Aorta (tissue), 5 donors: ENCODE measurements around the gene SYT12. TPM values are rescaled to one million over a fixed set of nuclear protein-coding genes. Genes with fewer than 3 reads are reported as not detected.
A peak's percentile ranks its signal among the peaks of the same experiment; 100 is the strongest.

Experiments
- ATAC-seq: fragments of 200-7000 bp; cut with Tn5 transposase; one replicate; pipeline ENCODE4 v1.9.1; 2022; ENCODE audit warnings: moderate library complexity; ENCODE audit not compliant: low FRiP score
- DNase-seq, 2 donors: peaks; one replicate each; pipeline ENCODE4 v3.0.0-alpha.2; 2020
- H3K27ac ChIP-seq, 2 donors: one replicate each; pipeline ENCODE4 v1.5.1; 2013; ENCODE audit warnings: low read length in 2 of 2, mild to moderate bottlenecking in 2 of 2, moderate library complexity in 2 of 2, control low read depth in 1 of 2, inconsistent platforms in 1 of 2, low read depth in 1 of 2
- H3K27me3 ChIP-seq, 2 donors: one replicate each; pipeline ENCODE4 v1.6.1; 2013; ENCODE audit warnings: control low read depth in 1 of 2, low read length in 1 of 2, mild to moderate bottlenecking in 1 of 2, moderate library complexity in 1 of 2; ENCODE audit not compliant: insufficient read depth in 2 of 2, control insufficient read depth in 1 of 2
- H3K36me3 ChIP-seq, 2 donors: one replicate each; pipeline ENCODE4 v1.6.1; 2013; ENCODE audit warnings: control low read depth in 1 of 2, low read length in 1 of 2, mild to moderate bottlenecking in 1 of 2; ENCODE audit not compliant: insufficient read depth in 2 of 2, control insufficient read depth in 1 of 2
- H3K4me1 ChIP-seq, 2 donors: one replicate each; pipeline ENCODE4 v1.6.1; 2013; ENCODE audit warnings: low read length in 2 of 2, control low read depth in 1 of 2, mild to moderate bottlenecking in 1 of 2, moderate library complexity in 1 of 2; ENCODE audit not compliant: insufficient read depth in 2 of 2, control insufficient read depth in 1 of 2
- H3K4me3 ChIP-seq, 2 donors: one replicate each; pipeline ENCODE4 v1.5.1; 2013; ENCODE audit warnings: low read length in 2 of 2, control low read depth in 1 of 2, mild to moderate bottlenecking in 1 of 2
- H3K9me3 ChIP-seq: one replicate; pipeline ENCODE4 v1.6.1; 2013; ENCODE audit warnings: mild to moderate bottlenecking, low read length; ENCODE audit not compliant: control insufficient read depth
- WGBS, 2 donors: extraction: QIAGEN DNeasy Blood & Tissue Kit; methylation state at CpG; one replicate each; pipeline ENCODE4 v1.1.7; 2013; 5-methylcytosine and 5-hydroxymethylcytosine counted together
- intact Hi-C, 2 donors: fragments of 100-400 bp; cut with DNase I; formaldehyde crosslinking; loops; one replicate each; pipeline versions ENCODE4 v1.14.2 to v1.15.0; 2022
- polyA plus RNA-seq, 2 donors: library from polyadenylated mRNA; stranded (reverse); fragments of 200-250 nt; gene quantifications; one replicate each; pipeline ENCODE4 v1.2.3, GENCODE V29; 2013
- total RNA-seq, 2 donors: library from RNA; stranded (reverse); fragmentation: NEBNext Ultra II Directional; extraction: Animal tissue kit (Norgen Biotek cat#: 25700); gene quantifications; one replicate each; pipeline ENCODE4 v1.2.1, GENCODE V29; 2021
- donor health status: healthy with polysubstance abuse.
- donor health status: Bipolar disorder and iron deficiency.
- donor health status: DM: no; HTN: no; CAD: no.
- donor health status: DM: no; HTN: no; CAD: no.
- donor health status: DM: yes; HTN: yes; CAD: no.

SYT12 gene
- total and polyA plus RNA-seq, 4 donors = 1.4 to 5.5 (median 4.2) TPM

DNA sequence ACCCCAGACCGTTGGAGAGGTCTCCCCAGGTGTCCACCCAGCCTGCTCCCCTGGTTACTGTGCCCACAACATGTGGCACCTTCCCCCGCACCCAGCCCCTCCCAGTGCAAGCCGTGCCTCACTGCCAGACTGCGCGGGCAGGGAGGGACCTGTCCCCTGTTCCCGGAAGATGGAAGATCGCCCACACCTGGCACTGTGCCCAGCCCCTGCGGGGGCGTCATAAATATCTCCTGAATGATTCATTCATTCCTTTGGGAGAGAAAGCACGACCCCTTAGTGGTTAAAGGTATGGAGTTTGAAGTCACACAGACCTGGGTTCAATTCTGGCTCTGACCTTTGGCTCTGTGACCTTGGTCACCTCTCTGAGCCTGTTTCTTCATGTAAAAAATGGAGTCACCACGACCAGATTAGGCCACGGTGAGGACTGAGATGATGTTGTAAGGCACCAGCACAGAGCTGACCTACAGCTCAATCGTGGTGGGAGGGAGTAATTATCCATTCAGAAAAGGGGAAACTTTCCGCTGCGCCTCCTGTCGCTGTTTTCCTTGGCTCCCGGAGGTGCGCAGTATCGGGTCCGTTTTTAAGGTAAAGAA is 497 bp upstream of the SYT12 start:
- DNase-seq = peak; percentile 64 to 90

DNA sequence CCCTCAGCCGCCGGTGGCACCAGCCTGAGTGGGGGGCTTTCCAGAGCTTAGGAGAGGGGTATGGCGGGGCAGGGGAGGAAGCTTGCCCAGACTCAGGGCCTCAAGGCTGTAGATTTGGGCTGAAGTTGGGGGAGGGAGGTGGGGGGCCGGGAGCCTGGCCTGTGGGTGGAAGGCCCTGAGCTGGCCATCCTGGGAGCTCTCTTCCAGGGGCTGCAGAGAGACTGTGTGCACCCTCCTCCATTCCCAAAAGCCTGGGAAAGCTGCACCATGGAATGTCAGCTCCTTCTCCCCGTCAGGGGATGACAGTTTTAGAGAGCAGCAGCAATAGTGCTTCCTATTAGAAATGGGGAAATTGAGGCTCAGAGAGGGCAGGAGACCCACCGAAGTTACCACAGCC is 1.0 kb downstream of the SYT12 start:
- Histone ChIP-seq H3K4me3 (no peak overlapping the region), H3K36me3 (no peaks in the 10 kb centered on the region), H3K27ac (no peak overlapping the region), H3K9me3 (no peaks in the 10 kb centered on the region), H3K4me1 (no peaks in the 10 kb centered on the region), H3K27me3 (no peaks in the 10 kb centered on the region)
- DNase-seq = no peak
- 50 to 55% methylated on average over 6 of the region's 6 CpGs for WGBS, 2 donors
- ATAC-seq = no peak
- intact Hi-C loops = no loop called here

More for the DNA sequence above, 497 bp upstream of the SYT12 start:
- no peaks in the 10 kb centered on the region for H3K4me1 ChIP-seq
- H3K9me3 ChIP-seq = no peaks in the 10 kb centered on the region
- no peaks in the 10 kb centered on the region for H3K27me3 ChIP-seq
- intact Hi-C loops = no loop called here
- H3K36me3 ChIP-seq = no peaks in the 10 kb centered on the region
- 1 to 4% methylated on average over 20 of the region's 20 CpGs for WGBS, 2 donors
- ATAC-seq = no peak
- peak overlapping the region; percentile 65 to 69 for H3K4me3 ChIP-seq
- H3K27ac ChIP-seq = no peak overlapping the region

GRCh38 chr11:67024410-67024809 is 1.5 kb downstream of the SYT12 start:
- no peaks in the 10 kb centered on the region for H3K27me3 ChIP-seq
- no peak for DNase-seq
- H3K27ac ChIP-seq = no peak overlapping the region
- no peaks in the 10 kb centered on the region for H3K9me3 ChIP-seq
- ATAC-seq = no peak
- 87% methylated on average over 5 of the region's 5 CpGs for WGBS, 2 donors
- no peaks in the 10 kb centered on the region for H3K4me1 ChIP-seq
- no peaks in the 10 kb centered on the region for H3K36me3 ChIP-seq
- no peak overlapping the region for H3K4me3 ChIP-seq
- intact Hi-C loops = no loop called here

- 95 to 96% methylated on average over 1 of the region's 1 CpG for WGBS, 2 donors
Measured at GRCh38 chr11:67024966-67025365, 2.0 kb downstream of the SYT12 start.

DNA sequence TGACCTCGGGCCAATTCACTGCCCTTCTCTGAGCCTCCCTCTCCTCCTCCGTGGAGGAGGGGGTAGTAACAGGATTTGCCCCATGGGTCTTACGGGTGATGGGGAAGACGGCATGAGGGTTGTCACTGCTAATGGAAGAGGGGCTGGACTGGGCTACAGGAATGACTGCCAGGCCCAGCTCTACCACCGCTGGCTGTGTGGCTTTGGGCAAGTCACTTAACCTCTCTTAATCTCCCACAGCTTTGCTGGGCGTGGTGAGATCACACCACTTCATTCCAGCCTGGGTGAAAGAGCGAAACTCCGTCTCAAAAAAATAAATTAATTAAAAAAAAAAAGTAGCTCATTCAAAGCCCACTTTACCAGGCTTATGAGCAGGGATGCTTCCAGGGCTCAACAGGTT is 2.8 kb downstream of the SYT12 start:
- ATAC-seq (no peak), DNase-seq (no peak)
- no peaks in the 10 kb centered on the region for H3K27me3 ChIP-seq
- H3K9me3 ChIP-seq = no peaks in the 10 kb centered on the region
- no peak overlapping the region for H3K27ac ChIP-seq
- H3K36me3 ChIP-seq = no peaks in the 10 kb centered on the region
- intact Hi-C loops = no loop called here
- H3K4me3 ChIP-seq = no peak overlapping the region
- WGBS, 2 donors = 93 to 94% methylated on average over 8 of the region's 8 CpGs
- H3K4me1 ChIP-seq = no peaks in the 10 kb centered on the region

More at GRCh38 chr11:67024966-67025365, 2.0 kb downstream of the SYT12 start:
- Histone ChIP-seq H3K36me3 (no peaks in the 10 kb centered on the region), H3K4me3 (no peak overlapping the region), H3K9me3 (no peaks in the 10 kb centered on the region), H3K4me1 (no peaks in the 10 kb centered on the region), H3K27me3 (no peaks in the 10 kb centered on the region), H3K27ac (no peak overlapping the region)
- DNase-seq (no peak), ATAC-seq (no peak)
- intact Hi-C loops = no loop called here

DNA sequence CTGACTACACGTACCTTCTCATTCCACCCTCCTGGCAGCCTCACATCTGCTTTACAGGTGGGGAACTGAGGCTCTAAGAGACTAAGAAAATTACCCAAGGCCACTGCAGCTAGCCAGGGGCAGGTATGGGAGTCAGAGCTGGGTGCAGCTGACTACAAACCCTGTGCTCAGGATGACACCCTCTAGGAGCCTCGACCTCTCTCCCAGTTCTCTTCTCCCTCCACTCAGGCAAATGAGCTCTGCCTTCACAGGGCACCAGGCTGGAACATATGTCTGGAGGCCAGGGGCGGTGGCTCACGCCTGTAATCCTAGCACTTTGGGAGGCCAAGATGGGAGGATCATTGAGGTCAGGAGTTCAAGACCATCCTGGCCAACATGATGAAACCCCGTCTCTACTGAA is 4.0 kb downstream of the SYT12 start:
- Histone ChIP-seq H3K4me1 (no peaks in the 10 kb centered on the region), H3K4me3 (no peak overlapping the region), H3K9me3 (no peaks in the 10 kb centered on the region), H3K27me3 (no peaks in the 10 kb centered on the region), H3K27ac (no peak overlapping the region), H3K36me3 (no peaks in the 10 kb centered on the region)
- no peak for DNase-seq
- WGBS, 2 donors = 88 to 94% methylated on average over 5 of the region's 5 CpGs
- intact Hi-C loops = no loop called here
- ATAC-seq = no peak

DNA sequence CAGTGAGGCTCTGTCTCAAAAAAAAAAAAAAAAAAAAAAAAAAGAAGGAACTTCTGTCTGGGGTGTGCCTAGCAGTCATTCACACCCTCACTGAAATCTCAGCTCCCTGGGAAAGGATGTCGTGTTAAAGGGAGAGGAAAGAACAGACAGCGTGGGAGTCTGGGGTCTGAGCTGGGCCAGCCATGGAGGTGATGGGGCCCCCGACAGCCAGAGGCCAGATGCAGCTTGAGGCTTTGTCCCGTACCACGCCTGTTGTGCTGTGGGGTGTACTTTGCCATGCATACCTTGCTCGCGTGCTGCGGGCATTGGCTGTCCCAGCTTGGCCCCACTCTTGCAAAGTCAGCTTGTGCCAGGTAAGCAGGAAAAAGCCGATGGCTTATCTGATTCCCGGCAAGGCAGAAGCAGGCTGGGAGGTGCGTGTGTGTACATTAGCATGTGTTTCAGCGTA is 4.6 kb downstream of the SYT12 start:
- DNase-seq = no peak
- no peak overlapping the region for H3K27ac ChIP-seq
- no peak overlapping the region for H3K4me3 ChIP-seq
- no peaks in the 10 kb centered on the region for H3K4me1 ChIP-seq
- H3K27me3 ChIP-seq = no peaks in the 10 kb centered on the region
- H3K36me3 ChIP-seq = no peaks in the 10 kb centered on the region
- ATAC-seq = no peak
- 89 to 91% methylated on average over 12 of the region's 12 CpGs for WGBS, 2 donors
- intact Hi-C loops = no loop called here
- H3K9me3 ChIP-seq = no peaks in the 10 kb centered on the region

DNA sequence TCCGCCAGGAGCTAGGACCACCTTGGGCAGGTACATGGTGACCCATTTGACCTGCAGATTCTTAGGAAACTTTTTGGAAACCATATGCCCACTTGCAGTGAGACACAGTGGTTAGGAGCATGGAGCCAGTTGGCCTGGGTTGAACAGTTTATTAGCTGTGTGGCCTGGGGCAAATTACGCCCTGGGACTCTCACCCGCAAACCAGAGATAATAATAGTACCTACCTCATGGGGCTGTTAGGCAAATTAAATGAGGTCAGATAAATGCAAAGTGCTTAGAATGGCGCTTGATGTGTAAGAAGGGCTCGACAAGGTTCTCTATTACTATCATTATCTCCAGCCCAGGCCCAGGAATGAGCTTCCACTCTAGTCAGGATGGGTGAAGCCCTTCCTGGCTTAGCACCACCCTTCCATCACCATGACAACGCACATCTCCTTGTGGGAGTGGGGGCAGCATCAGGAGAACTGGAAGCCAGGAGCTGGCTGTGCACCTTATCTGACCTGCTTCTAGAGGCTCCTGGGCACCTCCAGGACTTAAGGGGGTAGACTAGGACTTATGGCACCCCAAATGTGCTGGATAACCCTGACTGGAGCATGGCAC is 5.1 kb downstream of the SYT12 start:
- ATAC-seq = no peak
- Histone ChIP-seq H3K9me3 (no peaks in the 10 kb centered on the region), H3K27ac (no peak overlapping the region), H3K4me3 (no peak overlapping the region), H3K4me1 (no peaks in the 10 kb centered on the region), H3K27me3 (no peaks in the 10 kb centered on the region), H3K36me3 (no peaks in the 10 kb centered on the region)
- 92 to 98% methylated on average over 6 of the region's 6 CpGs for WGBS, 2 donors
- intact Hi-C loops = no loop called here
- no peak for DNase-seq

DNA sequence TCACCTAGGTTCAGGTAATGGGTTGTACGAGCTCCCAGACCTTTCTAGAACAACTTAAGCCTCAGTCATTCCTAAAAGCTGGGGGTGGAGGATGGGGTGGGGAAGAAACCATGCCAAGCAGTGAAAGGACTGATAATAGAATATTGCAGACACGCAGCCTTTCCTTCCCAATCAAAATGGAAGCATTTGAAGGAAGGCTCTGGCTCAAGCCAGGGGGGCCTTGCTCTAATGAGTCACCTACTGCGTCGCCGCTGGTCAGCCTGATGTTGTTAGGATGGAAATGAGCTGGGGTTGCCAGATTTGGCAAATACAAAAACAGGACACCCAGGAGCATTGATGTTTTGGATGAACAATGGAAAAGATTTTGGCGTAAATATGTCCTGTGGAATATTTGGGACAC is 6.2 kb downstream of the SYT12 start:
- Histone ChIP-seq H3K27ac (no peak overlapping the region), H3K4me3 (no peak overlapping the region), H3K4me1 (no peaks in the 10 kb centered on the region), H3K27me3 (no peaks in the 10 kb centered on the region), H3K9me3 (no peaks in the 10 kb centered on the region), H3K36me3 (no peaks in the 10 kb centered on the region)
- intact Hi-C loops = no loop called here
- 91 to 92% methylated on average over 6 of the region's 6 CpGs for WGBS, 2 donors
- ATAC-seq (no peak), DNase-seq (no peak)
